T-helper 22 cell (primary cell): Measurements from ENCODE around the gene CABP2.

Experiments
- DNase-seq: peaks from one replicate; pipeline ENCODE4 v3.0.0-alpha.2; 2020; ENCODE audit warnings: low read depth

CABP2 gene

DNA sequence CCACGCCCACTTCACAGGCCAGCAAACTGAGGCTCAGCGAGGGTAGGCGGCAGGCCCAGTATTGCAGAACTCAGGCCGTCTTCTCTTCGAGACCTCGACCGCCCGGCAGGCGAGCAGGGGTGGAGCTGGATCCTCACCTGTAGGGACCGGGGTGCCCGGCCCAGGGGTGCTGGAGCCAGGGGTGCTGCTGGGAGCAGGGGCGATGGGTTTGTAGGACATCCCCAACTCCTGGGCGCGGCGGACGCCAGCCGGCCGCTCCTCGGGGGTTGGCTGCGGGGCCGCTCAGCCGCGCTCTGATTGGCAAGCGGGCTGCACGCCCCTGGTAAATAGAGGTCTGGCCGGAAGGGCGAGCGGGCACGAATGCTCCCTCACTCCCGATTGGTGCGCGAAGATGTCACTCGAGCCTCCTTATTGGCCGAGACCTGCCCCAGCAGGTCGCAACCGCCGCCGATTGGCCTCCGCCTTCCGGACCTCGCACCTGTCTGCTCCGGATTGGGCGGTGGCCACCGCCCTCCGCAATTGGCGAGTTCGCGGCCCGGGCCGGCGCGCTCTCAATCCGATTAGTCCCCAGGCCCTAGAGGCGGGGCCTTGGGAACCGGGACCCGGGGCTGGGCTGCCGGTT lies 15.3 kb downstream of the CABP2 start, which contains the start of gene CDK2AP2:
Gene CDK2AP2 (minus strand): TSS at position 299 of the 622 bp plus-strand sequence. CDS start 80 bp downstream, at position 219.
- DNase-seq: peak; percentile 96

DNA sequence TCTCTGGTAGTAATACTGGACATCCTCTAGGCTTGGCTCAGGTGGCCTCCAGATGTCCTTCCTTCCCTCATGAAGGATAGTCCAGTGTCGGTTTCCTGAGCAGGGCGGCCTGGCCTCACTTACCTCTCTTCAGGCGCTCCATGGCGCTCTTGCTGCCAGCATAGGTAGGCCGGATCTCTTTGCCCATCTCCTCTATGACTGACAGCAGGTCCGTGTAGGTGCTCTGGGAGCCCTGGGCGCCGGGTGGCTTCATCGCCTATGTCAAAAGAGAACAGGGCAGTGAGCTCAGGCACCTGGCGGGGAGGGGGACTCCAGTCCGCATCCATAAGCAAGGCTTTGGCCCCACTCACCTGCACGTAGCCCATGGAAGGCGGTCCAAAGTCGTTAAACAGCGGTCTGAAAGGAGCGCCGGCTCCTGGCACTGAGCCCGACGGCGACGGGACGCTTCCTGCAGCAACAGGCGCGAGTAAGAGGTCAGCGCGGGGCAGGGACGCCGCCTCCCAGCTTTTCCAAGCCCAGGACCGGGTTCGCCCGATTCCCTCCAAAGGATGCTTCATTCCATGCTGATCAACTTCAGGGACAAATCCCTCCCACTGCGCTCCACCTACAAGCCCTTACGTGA lies 15.9 kb downstream of the CABP2 start:
- no peak for DNase-seq

DNA sequence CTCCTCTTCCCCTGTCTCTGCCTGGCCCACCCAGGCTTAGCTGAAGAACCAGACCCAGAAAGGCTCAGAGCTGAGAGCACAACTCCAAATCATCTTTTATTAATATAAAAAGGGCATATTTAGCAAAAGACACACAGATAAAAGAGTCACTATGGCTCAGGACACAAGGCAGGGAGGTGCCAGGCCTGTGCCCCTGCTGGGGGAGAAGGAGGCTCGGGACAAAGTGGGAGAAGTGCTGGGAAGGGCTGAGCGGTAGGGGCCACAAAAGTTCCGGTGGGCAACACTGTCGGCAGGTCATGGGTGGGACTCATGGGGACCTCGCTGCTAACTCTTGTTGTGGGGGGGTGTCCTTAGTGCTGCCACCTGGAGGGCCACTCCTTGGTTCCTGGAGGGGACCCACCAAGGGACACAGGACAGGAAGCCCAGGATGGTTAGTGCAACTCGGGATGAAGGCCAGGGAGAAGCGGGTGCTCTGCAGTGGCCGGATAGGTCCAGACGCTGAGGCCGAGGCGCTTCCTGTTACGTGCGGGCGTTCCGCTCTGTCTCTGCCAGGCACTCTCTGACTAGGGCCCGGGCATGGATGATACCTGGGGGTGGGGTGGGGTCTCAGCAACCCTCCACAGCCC lies 16.7 kb downstream of the CABP2 start:
- no peak for DNase-seq

DNA sequence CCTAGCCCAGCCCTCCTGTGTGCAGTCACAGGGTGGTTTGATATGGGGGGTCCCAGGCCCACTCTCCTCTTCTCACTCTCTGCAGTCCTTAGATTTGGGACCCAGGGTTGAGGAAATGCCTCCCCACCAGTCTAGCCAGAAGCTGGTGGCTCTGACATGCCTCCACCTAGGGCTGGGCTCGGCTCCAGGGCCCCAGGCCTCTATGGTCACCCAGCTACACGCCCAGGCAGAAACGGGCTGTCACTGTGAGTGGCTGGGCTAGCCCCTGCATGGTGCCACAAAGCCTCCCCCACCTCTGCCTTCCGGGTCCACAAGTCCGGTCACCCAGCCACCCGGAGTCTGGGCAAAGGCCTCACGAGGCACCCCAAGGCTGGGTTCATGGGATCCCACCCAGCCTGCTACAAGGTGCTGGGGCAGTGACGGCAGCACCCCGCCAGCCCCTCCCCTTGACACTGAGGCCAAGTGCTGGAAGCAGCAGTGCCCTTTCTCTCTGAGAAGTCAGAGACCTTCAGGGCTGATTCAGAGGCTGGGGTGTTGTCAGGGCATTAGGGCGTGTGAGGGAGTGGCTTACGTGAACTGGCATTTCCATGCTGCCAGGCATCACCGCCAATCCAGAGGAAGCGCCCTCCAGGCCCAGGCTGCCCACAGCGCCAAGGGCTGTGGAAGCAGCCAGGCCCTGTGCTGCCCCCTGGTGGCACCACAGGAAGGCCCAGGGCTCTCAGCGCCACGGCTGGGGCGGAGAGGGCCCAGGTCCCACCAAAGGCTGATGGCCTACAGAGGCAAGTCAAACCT lies 17.4 kb downstream of the CABP2 start:
- peak; percentile 89 for DNase-seq

DNA sequence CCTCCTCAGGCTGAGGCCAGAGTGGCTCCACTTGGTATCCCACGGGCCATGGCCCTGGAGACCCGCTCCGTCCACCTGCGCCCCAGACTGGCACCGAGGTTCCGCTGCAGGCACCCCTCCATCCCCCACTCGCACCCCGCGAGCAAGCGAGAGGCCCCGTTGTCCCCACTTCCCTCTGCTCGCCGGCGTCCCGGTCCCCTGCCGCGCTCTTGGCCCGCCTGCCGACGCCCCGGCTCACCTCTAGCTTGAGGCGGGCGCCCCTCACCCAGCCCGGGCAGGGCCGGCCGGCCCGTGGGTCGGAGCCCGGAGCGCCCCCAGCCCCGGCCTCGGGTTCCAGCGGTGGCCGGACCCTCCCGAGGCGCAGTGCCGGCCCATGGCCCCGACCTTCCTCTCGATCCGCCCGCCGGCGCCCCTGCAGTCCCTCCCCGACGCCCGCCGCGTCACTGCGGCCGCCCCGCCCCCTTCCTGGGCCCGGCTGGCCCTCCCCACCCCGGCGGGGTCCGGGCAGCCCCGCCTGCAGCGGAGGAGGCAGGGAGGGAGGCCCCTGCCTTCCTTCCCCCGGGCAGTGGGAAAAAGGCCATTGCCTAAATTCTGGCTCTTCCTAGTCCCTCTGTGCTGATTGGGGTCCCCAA lies 18.2 kb downstream of the CABP2 start, which contains the start of gene PITPNM1:
Gene PITPNM1 (minus strand): TSS at position 414 of the 632 bp plus-strand sequence. CDS start 1,183 bp downstream, outside the sequence.
- peak; percentile 59 for DNase-seq

DNA sequence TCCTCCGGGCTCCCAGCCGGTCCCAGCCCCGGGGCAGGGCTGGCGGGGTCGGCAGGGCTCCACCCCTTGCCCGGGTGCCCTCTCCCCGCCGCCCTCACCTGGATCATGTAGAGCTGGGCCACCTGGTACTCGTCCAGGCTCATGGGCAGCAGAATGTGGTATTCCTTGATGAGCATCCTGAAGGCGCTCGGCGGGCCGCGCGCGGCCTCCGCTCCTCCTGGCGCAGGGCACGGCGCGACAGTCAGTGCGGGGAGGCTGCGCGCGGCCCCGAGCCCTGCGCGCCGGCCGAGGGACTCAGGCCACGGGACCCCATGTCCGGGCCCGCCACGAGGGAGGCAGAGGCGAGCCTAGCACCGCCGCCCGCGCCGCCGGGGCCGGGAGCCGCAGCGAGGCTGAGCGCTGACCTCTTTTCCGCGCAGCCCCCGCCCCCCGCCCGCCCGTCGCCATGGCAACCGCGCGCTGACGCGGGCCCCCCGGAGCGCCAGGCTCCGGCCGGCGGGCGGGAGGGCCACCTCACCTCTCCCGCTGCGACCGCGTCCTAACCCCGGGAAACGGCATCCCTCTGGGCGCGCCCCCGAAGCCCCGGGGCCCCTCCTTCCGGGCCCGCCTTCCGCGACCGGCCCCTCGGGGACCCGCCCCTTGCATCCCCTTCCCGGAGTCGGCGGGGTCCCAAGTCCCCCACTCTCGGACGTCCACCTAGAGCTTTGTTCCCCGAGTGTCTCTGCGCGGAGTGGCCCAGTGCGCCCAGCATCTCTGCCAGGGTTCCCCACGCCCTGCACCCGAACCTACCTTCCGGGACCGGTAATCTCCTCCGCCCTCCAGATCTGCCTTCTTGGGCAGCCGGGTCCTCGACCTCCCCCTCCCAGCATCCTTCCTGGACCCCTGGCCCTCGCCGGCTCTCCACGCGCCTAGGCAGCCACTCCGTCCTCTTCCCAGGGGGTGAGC lies 19.0 kb downstream of the CABP2 start:
- DNase-seq: peak; percentile 32

DNA sequence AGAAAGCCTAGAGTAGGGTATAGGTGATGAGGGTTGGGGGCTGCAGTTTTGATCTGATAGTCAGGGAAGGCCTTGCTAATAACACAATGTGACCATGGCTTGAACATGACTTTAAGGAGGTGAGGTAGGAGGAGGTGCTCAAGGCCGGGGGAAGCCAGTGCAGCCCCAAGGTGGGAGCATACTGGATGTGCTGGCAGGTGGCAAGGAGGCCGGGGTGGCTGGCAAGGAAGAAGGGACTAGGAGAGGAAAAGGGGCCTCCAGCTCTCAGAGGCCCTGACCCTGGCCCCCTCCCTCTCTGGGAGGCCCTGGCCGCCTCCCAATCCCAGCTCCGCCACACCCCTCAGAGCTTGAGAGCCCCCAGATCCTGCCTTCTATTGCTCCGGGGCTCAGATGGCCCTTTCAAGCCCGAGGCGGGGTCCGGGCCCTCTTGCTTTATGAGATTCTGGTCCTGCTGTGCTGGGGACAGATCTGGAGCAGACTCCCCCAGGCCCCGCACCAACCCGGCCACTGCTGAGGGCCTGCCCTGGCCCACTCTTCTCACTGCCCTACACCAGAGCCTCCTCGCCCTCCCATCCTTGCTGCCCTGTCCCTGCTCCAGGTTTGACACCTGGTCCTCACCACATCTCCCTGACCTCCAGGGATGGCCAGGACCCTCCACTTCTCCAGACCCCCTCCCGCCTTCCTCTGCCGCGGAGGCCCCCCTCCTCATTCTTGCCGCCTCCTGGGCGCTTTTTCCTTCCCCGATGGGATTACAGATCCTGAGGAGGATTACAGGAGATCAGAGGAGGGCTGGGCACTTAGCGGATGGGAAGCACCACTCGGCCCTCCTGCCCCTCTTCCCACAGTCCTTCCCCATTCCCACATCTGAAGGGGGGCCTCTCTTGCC lies 19.9 kb downstream of the CABP2 start:
- no peak for DNase-seq

DNA sequence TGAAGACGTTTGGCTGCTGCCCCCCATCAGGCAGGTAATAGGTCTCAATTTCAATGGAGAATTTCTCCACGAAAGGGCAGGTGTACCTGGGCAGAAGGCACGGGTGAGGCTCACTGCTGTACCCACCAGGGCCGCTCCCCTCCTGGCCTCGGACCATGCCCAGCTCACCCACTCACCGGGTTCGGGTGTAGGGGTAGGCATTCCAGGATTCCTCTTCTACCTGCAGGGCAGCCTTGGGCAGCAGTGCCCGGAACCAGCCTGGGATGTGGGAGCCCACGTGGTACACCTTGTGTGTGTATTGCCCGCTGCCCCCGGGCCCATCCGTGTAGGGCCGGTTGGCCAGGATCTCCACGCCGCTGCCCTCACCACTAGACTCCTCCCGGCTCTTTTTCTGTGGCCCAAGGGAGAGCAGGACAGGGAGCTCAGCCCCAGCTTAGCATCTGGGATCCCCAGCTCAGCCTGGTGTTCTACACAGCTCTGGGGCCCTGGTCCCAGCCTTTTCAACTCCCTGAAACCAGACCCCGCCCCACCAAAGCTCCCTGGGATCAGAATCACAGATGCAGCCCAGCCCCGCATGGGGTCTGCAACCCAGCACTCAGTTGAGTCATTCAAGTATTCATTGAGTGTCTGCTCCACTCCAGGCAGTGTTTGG lies 20.8 kb downstream of the CABP2 start:
- no peak for DNase-seq

DNA sequence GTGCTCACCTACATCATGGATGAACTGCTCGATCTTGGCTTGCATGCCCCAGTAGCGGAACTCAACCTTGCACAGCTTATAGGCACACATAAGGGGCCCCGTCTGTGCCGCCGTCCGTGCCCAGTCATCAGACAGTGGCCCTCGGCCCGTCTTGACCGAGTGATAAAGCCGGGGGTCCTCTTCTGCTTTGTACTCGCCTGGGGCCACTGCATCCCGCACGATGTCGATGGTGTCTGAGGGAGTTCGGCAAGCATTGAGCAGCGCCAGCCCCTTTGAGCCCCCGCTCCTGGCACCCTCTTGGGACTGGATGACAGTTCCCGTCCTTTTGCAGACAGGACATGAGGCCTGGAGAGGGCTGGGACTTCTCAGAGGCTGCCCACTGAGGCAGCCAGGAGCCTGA lies 21.4 kb downstream of the CABP2 start:
- DNase-seq: no peak

DNA sequence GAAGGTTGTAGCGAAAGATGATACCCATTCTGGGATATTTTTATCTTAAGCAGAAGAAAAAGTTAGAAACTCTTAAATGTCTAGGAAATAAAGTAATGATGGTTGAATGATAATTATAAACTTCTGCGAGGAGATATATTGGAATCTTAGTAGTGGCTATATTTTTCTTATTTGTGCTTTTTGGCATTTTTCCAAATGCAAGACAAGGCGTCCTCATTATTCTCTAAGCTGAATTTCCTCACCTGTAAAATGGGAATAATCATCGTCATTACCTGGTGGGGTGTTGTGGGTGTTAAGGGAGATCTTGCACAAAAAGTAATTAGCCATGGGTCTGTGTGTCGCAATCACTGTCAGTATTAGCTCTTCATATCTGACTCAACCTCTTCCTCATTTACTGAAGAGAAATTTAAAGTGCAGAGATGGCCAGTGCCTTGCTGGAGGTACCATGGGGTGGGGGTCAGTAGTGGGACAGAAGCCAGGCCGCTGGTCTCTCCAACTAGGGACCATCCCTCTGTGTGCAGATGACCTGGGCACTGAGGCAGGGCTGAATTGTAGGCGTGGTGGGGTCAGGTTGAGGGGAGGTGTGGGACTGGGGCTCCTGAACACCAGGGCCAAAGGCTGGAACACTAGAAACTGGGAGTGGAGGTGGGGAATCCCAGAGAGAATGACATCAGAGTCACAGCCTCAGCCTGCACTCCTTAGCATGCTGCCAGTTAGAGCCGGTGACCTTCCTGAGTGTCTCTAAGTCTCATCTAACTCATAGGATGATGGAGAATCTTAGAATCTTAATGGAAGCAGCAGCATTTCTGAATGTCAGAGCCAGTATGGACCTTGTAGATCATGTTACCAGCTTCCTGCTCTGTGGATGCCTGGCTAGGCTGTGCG lies 22.2 kb downstream of the CABP2 start:
- DNase-seq: no peak

DNA sequence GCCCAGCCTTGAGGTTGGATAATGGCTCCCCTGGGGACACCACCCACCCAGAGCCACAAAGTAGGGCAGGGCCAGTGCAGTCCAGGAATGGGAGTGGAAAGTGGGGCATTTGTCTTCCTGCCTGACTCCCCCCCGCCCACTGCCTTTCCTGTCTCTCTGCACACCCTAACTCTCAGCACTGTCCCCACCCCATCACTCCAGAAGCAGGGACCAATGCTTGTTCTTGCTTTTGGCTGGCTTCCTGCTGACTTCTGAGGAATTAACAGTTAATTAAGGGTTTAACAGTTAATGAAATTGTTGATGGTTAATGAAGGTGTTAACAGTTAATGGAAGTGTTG lies 22.8 kb downstream of the CABP2 start:
- DNase-seq: no peak

DNA sequence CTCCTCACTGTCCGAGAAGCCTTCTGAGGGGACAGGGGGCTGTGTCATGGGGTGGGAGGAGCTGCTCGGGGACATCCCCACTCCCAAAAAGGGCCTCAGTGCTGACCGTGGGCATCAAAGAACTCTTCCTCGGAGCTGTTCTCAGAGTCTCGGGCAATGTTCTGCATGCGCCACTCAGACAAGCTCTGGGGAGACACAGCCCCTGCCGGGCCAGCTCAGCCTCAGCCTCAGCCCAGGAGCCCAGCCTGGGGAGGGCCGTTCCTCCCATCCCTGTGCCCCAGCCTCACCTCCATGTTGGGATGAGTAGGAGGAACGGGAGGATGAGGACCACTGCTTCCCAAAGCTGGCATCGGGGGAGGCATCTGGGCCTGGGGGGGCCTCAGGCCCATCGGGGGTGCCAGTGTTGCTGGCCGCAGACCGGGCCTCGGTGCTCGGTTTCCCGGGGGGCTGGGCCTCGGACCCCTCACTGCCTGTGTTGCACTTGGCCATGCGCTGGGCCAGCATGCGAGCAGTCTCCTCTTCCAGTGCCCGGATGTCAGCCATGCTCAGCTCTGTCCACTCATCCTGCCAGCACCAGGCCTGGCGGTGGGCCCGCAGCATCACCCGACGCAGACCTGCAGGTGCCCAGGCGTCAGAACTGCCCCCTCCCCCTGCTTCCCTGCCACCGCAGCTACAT lies 23.3 kb downstream of the CABP2 start:
- no peak for DNase-seq

DNA sequence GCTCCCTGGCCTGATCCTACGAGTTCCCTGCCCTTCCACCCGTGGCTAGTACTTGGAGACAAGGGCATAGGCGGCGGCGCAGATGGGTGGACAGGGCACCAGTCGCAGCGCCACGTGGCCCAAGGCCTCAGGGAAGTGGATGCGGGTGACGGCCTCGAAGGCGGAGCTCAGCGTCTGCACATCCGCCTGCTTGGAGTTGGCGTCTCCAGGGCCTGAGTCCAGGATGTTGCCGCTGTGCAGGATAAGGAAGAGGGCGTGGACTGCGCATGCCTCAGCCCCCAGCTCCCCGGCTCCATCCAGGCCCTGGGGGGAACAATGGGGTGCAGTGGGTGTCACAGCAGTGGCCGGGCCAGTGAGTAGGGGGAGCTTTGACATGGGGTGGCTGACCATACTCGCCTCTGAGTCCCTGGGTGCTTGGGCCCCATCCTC lies 24.7 kb downstream of the CABP2 start:
- no peak for DNase-seq

DNA sequence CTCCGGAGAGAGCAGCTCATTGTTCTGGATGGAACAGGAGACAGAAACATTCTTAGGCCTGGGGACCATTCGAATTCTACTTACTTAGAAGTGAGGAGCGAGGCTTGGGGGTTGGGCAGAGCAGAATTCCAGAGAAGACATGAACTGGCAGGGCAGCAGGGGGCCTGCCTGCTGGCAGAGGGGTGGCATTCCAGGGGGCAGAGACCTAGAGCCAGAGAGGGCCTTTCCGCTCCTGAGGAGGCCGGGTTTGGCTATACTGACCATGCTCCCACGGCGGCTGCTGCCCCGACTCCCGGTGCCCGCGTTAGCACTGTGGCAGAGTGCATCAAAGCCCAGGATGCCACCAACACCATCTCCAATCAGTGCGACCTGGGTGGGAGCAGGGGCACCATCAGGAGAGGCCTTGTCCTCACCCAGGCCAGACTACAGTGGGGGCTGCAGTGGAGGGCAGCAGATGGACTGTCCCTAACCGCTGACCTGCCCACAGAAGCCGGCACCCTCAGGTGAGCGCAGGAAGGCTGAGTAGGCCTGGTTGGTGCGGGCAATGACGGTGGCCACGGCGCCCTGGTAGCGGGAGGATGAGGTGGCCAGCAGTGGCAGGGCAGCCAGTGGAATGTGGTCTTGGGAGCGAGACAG lies 25.5 kb downstream of the CABP2 start:
- DNase-seq: no peak

DNA sequence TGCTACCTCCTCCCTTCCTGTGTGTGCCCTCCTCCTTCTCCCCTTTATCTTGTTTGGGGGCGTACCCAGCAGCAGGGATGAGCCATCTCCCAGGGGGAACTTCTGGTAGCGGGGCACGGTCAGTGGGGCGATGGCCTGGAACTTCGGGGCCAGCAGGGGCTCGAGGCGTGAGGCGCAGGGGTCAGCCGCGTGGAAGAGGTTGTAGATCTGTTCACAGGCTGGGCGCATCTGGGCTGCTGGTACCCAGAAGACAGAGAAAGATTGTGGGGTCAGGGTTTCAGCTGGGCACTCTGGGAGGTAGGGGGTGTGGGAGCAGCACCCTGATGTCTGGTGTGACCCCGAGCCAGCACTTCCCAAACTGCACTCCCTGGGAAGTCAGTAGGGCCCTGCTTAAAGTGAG lies 27.1 kb downstream of the CABP2 start:
- DNase-seq: no peak

DNA sequence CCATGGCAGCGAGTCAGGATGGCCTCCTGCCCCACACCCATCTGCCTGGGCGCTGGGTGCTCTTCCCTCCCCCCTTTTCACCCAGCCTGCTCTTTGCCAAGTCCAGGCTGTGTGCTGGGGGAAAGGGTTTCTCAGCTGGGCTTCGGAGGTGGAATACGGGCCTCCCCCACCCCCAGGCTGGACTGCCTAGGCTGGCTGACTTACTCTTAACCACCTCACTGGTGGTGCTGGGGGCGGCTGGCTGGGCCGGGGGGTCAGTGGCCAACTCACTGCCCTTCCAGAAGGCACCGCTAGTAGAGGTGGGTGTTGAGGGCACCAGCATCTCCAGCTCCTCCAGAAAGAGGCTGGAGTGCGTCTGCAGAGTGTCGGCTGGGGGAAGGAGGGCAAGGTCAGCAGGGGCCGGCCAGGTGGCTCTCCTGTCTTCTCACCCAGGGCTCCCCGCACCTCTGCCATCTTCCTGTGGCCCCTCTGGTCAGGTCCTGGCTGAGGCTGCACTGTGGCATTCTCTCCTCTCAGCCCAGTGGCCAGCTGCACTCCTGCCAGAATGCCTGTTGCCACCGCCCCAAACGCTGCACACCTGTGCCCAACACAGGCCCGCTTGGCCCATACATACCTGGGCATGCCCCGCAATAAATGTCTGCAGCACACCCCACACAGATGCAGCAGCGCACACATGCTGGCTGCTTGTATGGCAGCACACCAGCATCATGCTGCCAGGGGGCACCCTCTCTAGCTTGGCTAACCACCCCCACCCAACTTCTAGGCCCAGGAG lies 27.8 kb downstream of the CABP2 start:
- DNase-seq: no peak
